Sigmoid colon (tissue), 3 donors: ENCODE data around the gene MTFP1.

ENCODE experiments used
- CTCF ChIP-seq, 4 experiments: fragments of 450-650 bp in 3 of 4; fragments of 200-600 bp in 1 of 4; IDR thresholded peaks; one replicate each; pipeline ENCODE4 v1.5.1; 2016 to 2019; ENCODE audit warnings: antibody characterized with exemption in 4 of 4, mild to moderate bottlenecking in 3 of 4, moderate library complexity in 2 of 4
- POLR2A ChIP-seq, 2 donors: fragments of 450-650 bp; IDR thresholded peaks; one replicate each; pipeline ENCODE4 v1.6.1; 2016; ENCODE audit warnings: antibody characterized with exemption in 2 of 2, mild to moderate bottlenecking in 2 of 2, moderate library complexity in 2 of 2

GRCh38 chr22:30411780-30412179 is 13.8 kb upstream of the MTFP1 start:
- TF ChIP-seq CTCF (IDR thresholded peaks at IDR 0.05) (no peak), POLR2A (IDR thresholded peaks at IDR 0.05) (no peak)
